AG10803 (cell line): ENCODE measurements around the gene INPP5A.
A peak's percentile ranks its signal among the peaks of the same experiment; 100 is the strongest.

Experiments
- DNase-seq: peaks from one replicate; pipeline ENCODE4 v3.0.0; 2010; ENCODE audit warnings: low read depth
- H3K4me3 ChIP-seq: 2 replicates; pipeline ENCODE4 v1.5.1; 2011; ENCODE audit warnings: mild to moderate bottlenecking, low read length, control low read depth
- CTCF ChIP-seq: conservative IDR thresholded peaks from 2 replicates; pipeline ENCODE4 v1.5.1; 2011; ENCODE audit warnings: mild to moderate bottlenecking, low read length, control low read depth, inconsistent platforms

Gene INPP5A

GRCh38 chr10:132630666-132631337 lies 93.2 kb downstream of the INPP5A start:
- TF ChIP-seq CTCF = no peak
- DNase-seq = peak; percentile 17

GRCh38 chr10:132631338-132631735 lies 93.8 kb downstream of the INPP5A start:
- no peak for TF ChIP-seq CTCF
- DNase-seq = peak; percentile 59
- H3K4me3 ChIP-seq = no peak overlapping the region

More at GRCh38 chr10:132630666-132631337, 93.2 kb downstream of the INPP5A start:
- H3K4me3 ChIP-seq = no peak overlapping the region

- DNase-seq = no peak
- no peak for TF ChIP-seq CTCF
- H3K4me3 ChIP-seq = no peak overlapping the region
These were observed 94.5 kb downstream of the INPP5A start for GRCh38 chr10:132632091-132632561.

GRCh38 chr10:132632851-132633684 lies 95.5 kb downstream of the INPP5A start:
- TF ChIP-seq CTCF = no peak
- H3K4me3 ChIP-seq = no peak overlapping the region
- DNase-seq = peak; percentile 67

GRCh38 chr10:132634241-132634946 lies 96.8 kb downstream of the INPP5A start:
- no peak for DNase-seq
- no peak for TF ChIP-seq CTCF
- no peak overlapping the region for H3K4me3 ChIP-seq

GRCh38 chr10:132634947-132635271 lies 97.3 kb downstream of the INPP5A start:
- H3K4me3 ChIP-seq = no peak overlapping the region
- no peak for TF ChIP-seq CTCF
- DNase-seq = no peak
